Psoas muscle (tissue), 8 donors: Measurements from ENCODE around the gene OR10A6. TPM values are rescaled to one million over a fixed set of nuclear protein-coding genes. Genes with fewer than 3 reads are reported as not detected.

Experiments
- ATAC-seq, 4 donors: fragments of 200-7000 bp; cut with Tn5 transposase; one replicate each; pipeline ENCODE4 v1.9.1; 2020; ENCODE audit warnings: moderate library complexity in 3 of 4, mild to moderate bottlenecking in 2 of 4
- DNase-seq, 2 donors: peaks; one replicate each; pipeline ENCODE4 v3.0.0-alpha.2; 2020
- H3K27ac ChIP-seq: fragments of 200-600 bp; one replicate; pipeline ENCODE4 v1.8.0; 2022
- H3K27me3 ChIP-seq, 3 donors: fragments of 200-600 bp in 1 of 3; one replicate each; pipeline versions ENCODE4 v1.6.1 to v1.8.0; 2013 to 2022; ENCODE audit warnings: low read length in 2 of 3, mild to moderate bottlenecking in 2 of 3, moderate library complexity in 1 of 3; ENCODE audit not compliant: insufficient read depth in 3 of 3
- H3K36me3 ChIP-seq, 2 donors: fragments of 200-600 bp in 1 of 2; one replicate each; pipeline versions ENCODE4 v1.6.1 to v1.8.0; 2013 to 2022; ENCODE audit warnings: low read depth in 1 of 2, mild to moderate bottlenecking in 1 of 2, moderate library complexity in 1 of 2; ENCODE audit not compliant: insufficient read depth in 1 of 2
- H3K4me1 ChIP-seq: fragments of 200-600 bp; one replicate; pipeline ENCODE4 v1.8.0; 2022
- H3K4me3 ChIP-seq: fragments of 200-600 bp; one replicate; pipeline ENCODE4 v1.8.0; 2022; ENCODE audit warnings: mild to moderate bottlenecking
- H3K9me3 ChIP-seq: fragments of 200-600 bp; one replicate; pipeline ENCODE4 v1.8.0; 2022
- CTCF ChIP-seq: fragments of 200-600 bp; IDR thresholded peaks from one replicate; pipeline ENCODE4 v1.8.0; 2022; ENCODE audit warnings: antibody characterized with exemption
- WGBS, 3 donors: extraction: QIAGEN DNeasy Blood & Tissue Kit; methylation state at CpG; one replicate each; pipeline versions ENCODE4 v1.1.6 to v1.1.7; 2013; 5-methylcytosine and 5-hydroxymethylcytosine counted together
- intact Hi-C, 2 donors: fragments of 100-400 bp; cut with DNase I; formaldehyde crosslinking; loops; one replicate each; pipeline versions ENCODE4 v1.11.0 to v1.14.2; 2022
- long read RNA-seq, 2 donors: library from polyadenylated mRNA; unstranded; transcript quantifications; one replicate each; pipeline ENCODE4 v2.0.0, GENCODE V29; 2021
- polyA plus RNA-seq, 3 donors: library from polyadenylated mRNA; stranded (reverse); fragments of 200-250 nt; gene quantifications; one replicate each; pipeline ENCODE4 v1.2.3, GENCODE V29; 2013
- total RNA-seq, 4 donors: library from RNA; stranded (reverse); fragmentation: NEBNext Ultra II Directional in 2 of 4; extraction: Animal tissue kit (Norgen Biotek cat#: 25700) in 2 of 4; gene quantifications; one replicate each; pipeline versions ENCODE4 v1.2.1 to v1.2.4, GENCODE V29; 2021 to 2023
- donor health status: healthy with polysubstance abuse.
- donor health status: DM: no; HTN: no; CAD: no; lungs with moderate emphysema.
- donor health status: Bipolar disorder and iron deficiency.
- donor health status: healthy.
- donor health status: DM: yes; HTN: yes; CAD: no.
- donor health status: DM: no; HTN: no; CAD: no.
- donor health status: DM: no; HTN: no; CAD: no.
- donor health status: DM: yes; HTN: yes; CAD: no.

Gene OR10A6
- total RNA-seq (not detected), polyA plus RNA-seq (not detected)
- long read RNA-seq, donor 1: 0 reads
- long read RNA-seq, donor 2: 0 reads

GRCh38 chr11:7931168-7931567 lies at the start of gene OR10A6:
OR10A6 (minus strand) TSS chr11:7931268; CDS start chr11:7928662, 2,606 bp downstream.
- H3K36me3 ChIP-seq: no peaks in the 10 kb centered on the region

GRCh38 chr11:7977232-7977917 lies 46.3 kb upstream of the OR10A6 start:
- intact Hi-C loops: no loop called here
- no peak for ATAC-seq
- DNase-seq: no peak
- Histone ChIP-seq H3K36me3 (no peaks in the 10 kb centered on the region), H3K27me3 (peaks cover 0 to 2% (median 0%) of the 10 kb centered on the region in 3 donors), H3K4me1 (no peaks in the 10 kb centered on the region), H3K9me3 (no peaks in the 10 kb centered on the region), H3K27ac (no peak overlapping the region), H3K4me3 (no peak overlapping the region)
- no peak for TF ChIP-seq CTCF
- WGBS, 3 donors: 8 to 15% (median 12%) methylated on average over 5 of the region's 5 CpGs

More at GRCh38 chr11:7931168-7931567, at the start of gene OR10A6:
- Histone ChIP-seq H3K9me3 (no peaks in the 10 kb centered on the region), H3K27ac (no peak within 1 kb of the TSS), H3K27me3 (peaks cover 0 to under 1% (median 0%) of the 10 kb centered on the region in 3 donors), H3K4me3 (no peak within 1 kb of the TSS), H3K4me1 (no peaks in the 10 kb centered on the region)
- intact Hi-C loops: no loop called here
- 69 to 74% (median 69%) methylated on average over 4 of the region's 4 CpGs for WGBS, 3 donors
- TF ChIP-seq CTCF: no peak
- no peak for DNase-seq
- no peak for ATAC-seq

- DNase-seq (no peak), ATAC-seq (no peak)
- intact Hi-C loops: no loop called here
- no peaks in the 10 kb centered on the region for H3K4me1 ChIP-seq
- H3K36me3 ChIP-seq: no peaks in the 10 kb centered on the region
- TF ChIP-seq CTCF: no peak
- no peak overlapping the region for H3K27ac ChIP-seq
- H3K9me3 ChIP-seq: no peaks in the 10 kb centered on the region
- H3K27me3 ChIP-seq: peaks cover 0 to 2% (median 0%) of the 10 kb centered on the region in 3 donors
- no peak overlapping the region for H3K4me3 ChIP-seq
- WGBS, 3 donors: 80 to 98% (median 81%) methylated on average over 2 of the region's 2 CpGs
Measured at GRCh38 chr11:7974668-7975067, 43.6 kb upstream of the OR10A6 start.

- TF ChIP-seq CTCF: no peak
- 86 to 88% (median 87%) methylated on average over 5 of the region's 5 CpGs for WGBS, 3 donors
- H3K4me1 ChIP-seq: no peaks in the 10 kb centered on the region
- ATAC-seq (no peak), DNase-seq (no peak)
- peaks cover 0 to 2% (median 0%) of the 10 kb centered on the region in 3 donors for H3K27me3 ChIP-seq
- intact Hi-C loops: no loop called here
- no peak overlapping the region for H3K4me3 ChIP-seq
- H3K9me3 ChIP-seq: no peaks in the 10 kb centered on the region
- no peak overlapping the region for H3K27ac ChIP-seq
- no peaks in the 10 kb centered on the region for H3K36me3 ChIP-seq
Measured at GRCh38 chr11:7973011-7973410, 41.9 kb upstream of the OR10A6 start.

GRCh38 chr11:7971846-7972245 lies 40.8 kb upstream of the OR10A6 start:
- H3K9me3 ChIP-seq: no peaks in the 10 kb centered on the region
- DNase-seq (no peak), ATAC-seq (no peak)
- H3K4me1 ChIP-seq: no peaks in the 10 kb centered on the region
- H3K27ac ChIP-seq: no peak overlapping the region
- intact Hi-C loops: no loop called here
- TF ChIP-seq CTCF: no peak
- H3K27me3 ChIP-seq: peaks cover 0 to 2% (median 2%) of the 10 kb centered on the region in 3 donors
- H3K36me3 ChIP-seq: no peaks in the 10 kb centered on the region
- H3K4me3 ChIP-seq: no peak overlapping the region
